WERI-Rb-1 (cell line): Measurements from ENCODE around the gene SSX7.
"Not testable (repeated sequence)": the region's sequence is repeated elsewhere in the genome, so short reads cannot be mapped to it uniquely, and the experiment has no call there.

Experiments used
- DNase-seq: peaks from one replicate; pipeline ENCODE4 v3.0.0-alpha.2; 2020
- H3K27ac ChIP-seq: fragments of 250-450 bp; sonication (Bioruptor Pico); 2 replicates; pipeline ENCODE4 v1.5.1; 2020; ENCODE audit warnings: mild to moderate bottlenecking, moderate library complexity
- H3K27me3 ChIP-seq: fragments of 250-450 bp; sonication (Bioruptor Pico); 2 replicates; pipeline ENCODE4 v1.5.1; 2021; ENCODE audit warnings: mild to moderate bottlenecking, low read depth, moderate library complexity; ENCODE audit not compliant: insufficient read depth, severe bottlenecking
- H3K36me3 ChIP-seq: fragments of 250-450 bp; sonication (Bioruptor Pico); 2 replicates; pipeline ENCODE4 v1.5.1; 2020; ENCODE audit warnings: mild to moderate bottlenecking, moderate library complexity
- H3K4me3 ChIP-seq: 2 replicates; pipeline ENCODE4 v1.5.1; 2011; ENCODE audit warnings: low read depth, mild to moderate bottlenecking, control low read depth, low read length
- H3K9me3 ChIP-seq: fragments of 250-450 bp; sonication (Bioruptor Pico); 2 replicates; pipeline ENCODE4 v1.5.1; 2021; ENCODE audit warnings: mild to moderate bottlenecking, moderate library complexity; ENCODE audit not compliant: severe bottlenecking
- TF ChIP-seq, protein P1 (sequence below): IDR thresholded peaks from 2 replicates; pipeline ENCODE4 v1.5.1; 2011; ENCODE audit warnings: low read depth, mild to moderate bottlenecking, control low read depth, inconsistent platforms, low read length

SSX7 gene, protein sequence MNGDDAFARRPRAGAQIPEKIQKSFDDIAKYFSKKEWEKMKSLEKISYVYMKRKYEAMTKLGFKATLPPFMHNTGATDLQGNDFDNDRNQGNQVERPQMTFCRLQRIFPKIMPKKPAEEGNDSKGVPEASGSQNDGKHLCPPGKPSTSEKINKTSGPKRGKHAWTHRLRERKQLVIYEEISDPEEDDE

DNA sequence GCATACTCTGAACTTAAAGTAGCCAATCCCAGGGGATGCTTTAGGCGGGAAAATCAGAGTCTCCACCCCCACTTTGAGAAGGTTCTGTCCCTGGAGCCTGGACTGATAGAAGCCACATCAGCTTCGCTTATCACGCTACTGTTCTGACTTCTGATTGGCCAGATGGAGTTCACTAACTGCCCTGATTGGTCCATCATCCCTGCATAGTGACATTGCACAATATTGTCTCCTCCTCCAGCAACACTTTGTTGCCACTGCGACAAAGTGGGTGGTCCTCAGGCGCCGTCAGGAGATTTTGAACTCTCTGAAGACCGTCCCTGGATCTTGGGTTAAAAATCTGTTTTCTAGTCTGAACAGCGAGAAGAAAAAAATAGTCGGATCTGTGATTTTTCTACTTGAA, at the start of gene SSX7:
TSS of gene SSX7 (minus strand) at position 101 of the 400 bp plus-strand sequence. CDS start 1,428 bp downstream, outside the sequence.
- not testable (repeated sequence) for H3K27ac ChIP-seq, H3K36me3 ChIP-seq, H3K9me3 ChIP-seq, DNase-seq, H3K4me3 ChIP-seq
- H3K27me3 ChIP-seq: peaks cover 11% of the 10 kb centered on the region

DNA sequence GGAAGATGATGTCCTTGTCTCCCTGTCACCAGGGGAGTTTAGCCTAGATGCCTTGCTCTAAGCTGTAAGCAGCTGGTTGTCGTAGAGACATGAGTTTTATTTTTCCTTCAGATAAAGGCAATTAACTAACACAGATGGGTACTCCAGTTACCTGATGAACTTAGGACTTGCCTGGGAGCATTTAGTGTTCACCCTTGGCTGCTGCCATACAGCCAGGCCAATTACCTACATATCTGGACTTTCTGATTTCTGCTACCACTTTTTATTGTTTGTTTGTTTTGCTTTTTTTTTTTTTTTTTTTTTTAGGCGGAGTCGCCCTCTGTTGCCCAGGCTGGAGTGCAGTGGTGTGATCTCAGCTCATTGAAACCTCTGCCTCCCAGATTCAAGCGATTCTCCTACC, 37.3 kb upstream of the SSX7 start:
- not testable (repeated sequence) for H3K27me3 ChIP-seq, DNase-seq, H3K36me3 ChIP-seq

DNA sequence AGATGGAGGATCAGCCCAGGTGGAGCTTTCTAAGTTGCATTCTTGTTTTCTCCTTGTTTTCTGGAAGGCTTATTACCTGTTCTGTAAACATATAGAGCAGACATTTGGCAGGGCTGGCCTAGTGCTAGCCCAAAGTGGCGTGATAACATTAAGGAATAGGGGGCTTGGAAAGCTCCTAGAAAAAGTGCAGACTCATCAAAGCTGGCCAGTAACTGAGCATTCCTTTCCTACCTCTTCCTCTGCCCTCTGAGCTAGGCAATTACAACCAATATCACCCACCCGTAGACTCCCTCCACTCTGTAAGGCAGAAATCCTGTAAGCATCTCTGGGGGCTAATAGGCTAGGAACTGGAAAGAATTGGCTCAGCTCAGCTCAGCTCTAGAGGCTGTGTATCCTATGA, 7.5 kb upstream of the SSX7 start:
- not testable (repeated sequence) for H3K36me3 ChIP-seq, H3K4me3 ChIP-seq, H3K9me3 ChIP-seq, H3K27ac ChIP-seq, DNase-seq
- peaks cover 19% of the 10 kb centered on the region for H3K27me3 ChIP-seq

More for the DNA sequence above, 37.3 kb upstream of the SSX7 start:
- not testable (repeated sequence) for H3K4me3 ChIP-seq, H3K9me3 ChIP-seq, H3K27ac ChIP-seq

DNA sequence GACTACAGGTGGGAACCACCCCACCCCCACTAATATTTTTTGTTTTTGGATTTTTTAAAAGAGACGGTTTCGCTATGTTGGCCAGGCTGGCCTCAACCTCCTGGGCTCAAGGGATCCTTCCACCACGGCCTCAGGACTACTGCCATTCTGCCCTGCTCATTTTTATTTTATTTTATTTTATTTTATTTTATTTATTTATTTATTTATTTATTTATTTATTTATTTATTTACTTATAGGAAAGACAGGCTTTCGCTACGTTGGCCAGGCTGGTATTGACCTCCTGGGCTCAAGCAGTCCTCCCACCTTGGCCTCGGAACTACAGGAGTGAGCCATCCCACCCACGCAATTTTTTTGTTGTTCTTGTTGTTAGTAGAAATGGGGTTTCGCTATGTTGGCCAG, 775 bp upstream of the SSX7 start:
- H3K4me3 ChIP-seq, H3K27ac ChIP-seq, DNase-seq, H3K9me3 ChIP-seq, H3K27me3 ChIP-seq, H3K36me3 ChIP-seq: not testable (repeated sequence)

DNA sequence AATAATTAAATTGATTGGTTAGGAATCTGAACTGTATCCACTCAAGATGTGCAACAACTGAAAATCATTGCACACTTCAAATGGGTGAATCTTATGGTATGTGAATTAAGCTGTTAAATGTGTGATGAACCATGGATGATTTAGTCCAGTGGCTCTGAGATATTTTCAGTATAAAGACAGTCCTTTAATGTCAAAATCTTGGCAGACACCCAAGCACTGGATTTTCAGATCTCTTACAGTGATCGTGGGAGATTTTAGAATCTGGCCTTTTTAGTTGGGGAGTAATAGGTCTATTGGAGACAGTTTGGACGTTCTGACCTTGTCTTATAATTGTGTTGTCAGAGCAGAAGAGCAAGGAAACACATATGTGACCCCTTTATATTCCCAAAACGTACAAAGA, 4.0 kb downstream of the SSX7 start:
- not testable (repeated sequence) for H3K36me3 ChIP-seq, H3K9me3 ChIP-seq, DNase-seq, H3K27ac ChIP-seq, H3K4me3 ChIP-seq
- H3K27me3 ChIP-seq: peaks cover 22% of the 10 kb centered on the region

DNA sequence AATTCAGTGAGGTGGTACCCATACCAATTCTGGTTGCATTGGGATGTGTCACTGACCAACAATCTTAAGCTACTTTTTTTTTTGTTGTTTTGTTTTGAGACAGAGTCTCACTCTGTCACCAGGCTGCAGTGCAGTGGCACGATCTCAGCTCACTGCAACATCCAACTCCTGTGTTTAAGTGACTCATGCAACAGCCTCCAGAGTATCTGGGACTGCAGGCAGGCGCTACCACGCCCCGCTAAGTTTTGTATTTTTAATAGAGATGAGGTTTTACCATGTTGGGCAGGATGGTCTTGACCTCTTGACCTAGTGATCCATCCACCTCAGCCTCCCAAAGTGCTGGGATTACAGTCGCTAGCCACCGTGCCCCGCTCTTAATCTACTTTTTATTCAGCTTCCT, 5.7 kb downstream of the SSX7 start:
- H3K36me3 ChIP-seq, H3K27ac ChIP-seq, DNase-seq, H3K4me3 ChIP-seq, H3K9me3 ChIP-seq: not testable (repeated sequence)
- H3K27me3 ChIP-seq: peaks cover 14% of the 10 kb centered on the region

GRCh38 chrX:52628483-52628882, 26.2 kb downstream of the SSX7 start:
- H3K27ac ChIP-seq, H3K36me3 ChIP-seq, H3K27me3 ChIP-seq, H3K9me3 ChIP-seq, H3K4me3 ChIP-seq, DNase-seq: not testable (repeated sequence)

DNA sequence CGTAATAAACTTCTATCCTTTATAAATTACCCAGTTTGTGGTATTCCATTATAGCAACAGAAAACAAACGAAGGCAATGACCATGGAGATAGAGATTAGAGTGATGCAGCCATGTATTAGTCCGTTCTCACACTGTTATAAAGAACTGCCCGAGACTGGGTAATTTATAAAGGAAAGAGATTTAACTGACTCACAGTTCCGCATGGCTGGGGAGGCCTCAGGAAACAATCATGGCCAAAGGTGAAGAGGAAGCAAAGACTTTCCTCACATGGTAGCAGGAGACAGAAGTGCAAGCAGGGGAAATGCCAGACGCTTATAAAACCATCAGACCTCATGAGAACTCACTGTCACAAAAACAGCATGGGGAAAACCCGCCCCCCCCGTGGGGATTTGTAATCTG, 34.0 kb downstream of the SSX7 start:
- not testable (repeated sequence) for H3K9me3 ChIP-seq, H3K4me3 ChIP-seq, H3K27ac ChIP-seq, H3K36me3 ChIP-seq, DNase-seq
- H3K27me3 ChIP-seq: peaks cover 19% of the 10 kb centered on the region

DNA sequence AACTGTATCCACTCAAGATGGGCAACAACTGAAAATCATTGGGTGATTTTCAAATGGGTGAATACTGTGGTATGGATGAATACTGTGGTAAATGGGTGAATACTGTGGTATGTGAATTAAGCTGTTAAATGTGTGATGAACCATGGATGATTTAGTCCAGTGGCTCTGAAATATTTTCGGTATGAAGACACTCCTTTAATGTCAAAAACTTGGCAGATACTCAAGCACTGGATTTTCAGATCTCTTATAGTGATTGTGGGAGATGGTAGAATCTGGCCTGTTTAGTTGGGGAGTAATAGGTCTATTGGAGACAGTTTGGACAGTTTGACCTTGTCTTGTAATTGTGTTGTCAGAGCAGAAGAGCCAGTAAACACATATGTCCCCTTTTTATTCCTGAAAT, 45.7 kb downstream of the SSX7 start:
- H3K4me3 ChIP-seq: no peak overlapping the region
- peaks cover 15% of the 10 kb centered on the region for H3K27me3 ChIP-seq
- H3K9me3 ChIP-seq: no peaks in the 10 kb centered on the region
- no peaks in the 10 kb centered on the region for H3K36me3 ChIP-seq
- TF ChIP-seq, protein P1, sequence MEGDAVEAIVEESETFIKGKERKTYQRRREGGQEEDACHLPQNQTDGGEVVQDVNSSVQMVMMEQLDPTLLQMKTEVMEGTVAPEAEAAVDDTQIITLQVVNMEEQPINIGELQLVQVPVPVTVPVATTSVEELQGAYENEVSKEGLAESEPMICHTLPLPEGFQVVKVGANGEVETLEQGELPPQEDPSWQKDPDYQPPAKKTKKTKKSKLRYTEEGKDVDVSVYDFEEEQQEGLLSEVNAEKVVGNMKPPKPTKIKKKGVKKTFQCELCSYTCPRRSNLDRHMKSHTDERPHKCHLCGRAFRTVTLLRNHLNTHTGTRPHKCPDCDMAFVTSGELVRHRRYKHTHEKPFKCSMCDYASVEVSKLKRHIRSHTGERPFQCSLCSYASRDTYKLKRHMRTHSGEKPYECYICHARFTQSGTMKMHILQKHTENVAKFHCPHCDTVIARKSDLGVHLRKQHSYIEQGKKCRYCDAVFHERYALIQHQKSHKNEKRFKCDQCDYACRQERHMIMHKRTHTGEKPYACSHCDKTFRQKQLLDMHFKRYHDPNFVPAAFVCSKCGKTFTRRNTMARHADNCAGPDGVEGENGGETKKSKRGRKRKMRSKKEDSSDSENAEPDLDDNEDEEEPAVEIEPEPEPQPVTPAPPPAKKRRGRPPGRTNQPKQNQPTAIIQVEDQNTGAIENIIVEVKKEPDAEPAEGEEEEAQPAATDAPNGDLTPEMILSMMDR: no peak
- H3K27ac ChIP-seq: no peak overlapping the region
- DNase-seq: no peak

GRCh38 chrX:52603151-52603550, 51.5 kb downstream of the SSX7 start:
- DNase-seq, H3K4me3 ChIP-seq, H3K36me3 ChIP-seq, H3K9me3 ChIP-seq, H3K27ac ChIP-seq: not testable (repeated sequence)
- H3K27me3 ChIP-seq: peaks cover 18% of the 10 kb centered on the region
